HG02840 (cell line): Measurements from ENCODE around the gene LIN7C.
"Not testable (repeated sequence)": the region's sequence is repeated elsewhere in the genome, so short reads cannot be mapped to it uniquely, and the experiment has no call there.

ENCODE experiments used
- ATAC-seq: cut with Tn5 transposase; IDR thresholded peaks from one replicate; pipeline ENCODE4 v1.9.1; 2021; ENCODE audit warnings: mild to moderate bottlenecking, moderate library complexity, moderate number of reproducible peaks; ENCODE audit not compliant: unreplicated experiment, low FRiP score

The LIN7C gene, protein sequence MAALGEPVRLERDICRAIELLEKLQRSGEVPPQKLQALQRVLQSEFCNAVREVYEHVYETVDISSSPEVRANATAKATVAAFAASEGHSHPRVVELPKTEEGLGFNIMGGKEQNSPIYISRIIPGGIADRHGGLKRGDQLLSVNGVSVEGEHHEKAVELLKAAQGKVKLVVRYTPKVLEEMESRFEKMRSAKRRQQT

DNA sequence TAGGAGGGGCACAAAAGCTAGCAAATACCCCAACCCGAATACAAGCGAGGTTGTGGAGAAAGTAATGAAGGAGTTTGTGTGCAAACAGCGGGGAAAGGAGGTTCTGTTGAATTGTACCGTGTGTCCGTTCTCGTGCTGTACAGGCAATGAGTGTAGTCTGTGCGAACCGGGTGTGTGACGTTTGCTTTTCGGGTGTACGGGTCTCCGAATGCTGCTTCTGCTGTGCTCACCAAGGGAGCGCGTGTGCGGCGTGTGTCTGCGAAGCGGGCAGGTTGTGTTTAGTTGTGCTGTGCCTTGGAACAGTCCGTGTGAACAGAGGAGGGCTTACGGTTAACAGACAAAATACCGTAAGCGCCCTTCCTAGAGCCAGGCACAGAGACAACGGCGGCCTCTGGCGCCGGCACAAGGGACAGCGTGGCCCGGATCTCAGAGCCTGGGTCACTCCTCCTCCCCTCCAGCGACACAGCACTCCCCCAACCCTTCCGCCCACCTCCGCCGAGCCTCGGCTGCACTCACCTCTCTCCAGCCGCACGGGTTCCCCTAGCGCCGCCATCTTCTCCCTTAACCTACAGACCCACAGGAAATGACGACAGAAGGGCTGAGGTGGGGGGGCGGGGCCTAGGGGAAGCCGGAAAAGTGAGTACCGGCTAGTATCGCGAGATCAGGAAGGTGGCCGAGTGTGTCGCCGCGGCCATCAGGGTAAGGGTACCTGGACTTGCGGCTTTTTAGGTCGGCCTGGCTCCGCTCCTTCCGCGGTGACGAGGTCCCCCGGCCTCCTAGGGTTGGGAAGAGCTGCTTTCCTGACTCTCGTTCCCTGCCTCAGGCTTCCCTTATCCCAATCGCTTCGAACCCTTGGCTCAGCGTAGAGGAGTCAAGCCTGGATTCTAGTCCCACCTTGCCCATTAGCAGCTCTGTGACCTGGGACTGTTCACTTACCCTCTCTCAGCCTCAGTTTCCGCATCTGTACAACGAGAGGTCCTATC lies at the start of gene LIN7C:
Gene LIN7C, minus strand, starts transcription at position 570 of the 983 bp plus-strand sequence. Its CDS starts 17 bp downstream, at position 553.
- ATAC-seq = peak; percentile 96

DNA sequence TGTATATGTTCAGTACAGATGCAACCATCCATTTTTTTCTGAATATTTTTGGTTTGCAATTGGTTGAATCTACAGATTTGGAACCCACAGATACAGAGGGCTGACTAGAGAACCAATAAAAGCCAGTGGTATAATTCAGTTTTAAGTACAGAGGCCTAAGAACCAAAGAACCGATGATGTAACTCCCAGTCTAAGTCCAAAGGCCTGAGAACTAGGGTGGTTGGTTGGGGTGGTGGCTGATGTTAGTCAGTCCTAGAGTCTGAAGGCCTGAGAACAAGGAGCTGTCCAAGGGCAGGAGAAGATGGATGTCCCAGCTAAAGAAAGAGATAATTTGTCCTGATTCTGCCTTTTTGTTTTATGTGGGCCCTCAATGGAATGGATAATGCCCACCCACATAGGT lies 48.7 kb upstream of the LIN7C start:
- no peak for ATAC-seq

DNA sequence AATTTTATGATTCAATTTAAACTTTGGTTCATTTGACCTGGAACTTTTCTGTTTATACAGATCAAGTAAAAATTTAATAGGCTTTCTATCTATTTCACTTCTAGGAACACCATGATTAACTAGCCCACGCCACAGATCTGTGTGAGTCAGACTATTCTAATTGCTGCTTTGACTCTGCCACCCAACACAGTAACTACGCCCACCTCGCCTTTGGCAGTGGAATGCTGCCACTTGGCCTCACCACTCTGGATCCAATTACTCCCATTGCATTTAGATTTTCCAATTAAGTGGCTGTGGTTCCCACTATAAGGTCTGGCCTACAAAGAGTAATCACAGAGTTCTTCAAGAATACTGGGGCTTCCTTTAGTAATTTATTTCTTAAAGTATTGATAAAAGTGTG lies 46.6 kb upstream of the LIN7C start:
- ATAC-seq = no peak

DNA sequence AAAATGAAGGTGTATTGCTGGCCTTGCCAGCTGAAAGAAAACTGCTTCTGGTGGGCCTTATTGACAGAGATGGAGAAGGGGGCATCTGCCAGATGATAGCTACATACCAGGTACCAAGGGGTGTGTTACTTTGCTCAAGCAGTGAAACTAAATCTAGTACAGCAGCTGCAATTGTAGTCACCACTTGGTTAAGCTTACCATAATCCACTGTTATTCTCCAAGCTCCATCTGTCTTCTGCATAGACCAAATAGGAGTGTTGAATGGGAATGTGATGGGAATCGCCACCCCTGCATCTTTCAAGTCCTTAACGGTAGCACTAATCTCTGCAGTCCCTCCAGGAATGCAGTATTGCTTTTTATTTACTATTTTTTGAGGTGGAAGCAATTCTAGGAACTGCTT lies 45.8 kb upstream of the LIN7C start:
- ATAC-seq = no peak

DNA sequence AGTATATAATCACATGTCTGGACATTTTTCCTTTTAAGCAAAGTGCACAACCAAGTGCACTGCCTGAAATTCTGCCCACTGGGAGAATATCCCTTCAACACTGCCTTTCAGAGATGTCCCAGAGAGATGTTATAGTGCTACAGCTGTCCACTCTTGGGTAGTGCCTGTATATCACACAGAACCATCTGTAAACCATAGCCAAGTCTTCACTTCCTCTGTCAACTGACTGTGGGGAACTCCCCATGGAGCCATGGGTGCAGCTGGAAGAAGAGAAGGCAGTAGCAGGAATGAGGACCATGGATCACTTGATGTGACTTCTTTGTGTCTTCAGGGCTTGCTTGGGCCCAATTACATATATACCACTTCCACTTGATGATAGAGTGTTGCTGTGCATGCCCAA lies 44.6 kb upstream of the LIN7C start:
- no peak for ATAC-seq

DNA sequence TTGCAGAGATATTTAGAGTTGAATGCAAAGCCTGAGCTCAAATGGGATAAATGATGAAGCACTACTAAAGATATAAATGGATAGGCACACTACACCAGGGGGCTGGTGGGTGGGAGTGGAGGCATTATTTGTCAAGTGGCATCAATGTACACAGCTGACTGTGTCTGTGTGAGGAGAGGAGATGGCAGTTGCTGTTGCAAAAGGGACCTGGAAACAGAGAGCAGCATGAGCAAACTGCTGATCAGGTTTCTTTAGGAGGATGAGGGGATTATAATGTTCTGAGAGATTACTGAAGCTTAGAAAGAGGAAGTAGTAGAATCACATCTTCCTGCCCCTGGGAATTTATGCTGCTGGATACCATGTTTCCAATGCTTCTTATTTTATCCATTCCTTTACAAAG lies 39.4 kb upstream of the LIN7C start:
- no peak for ATAC-seq

DNA sequence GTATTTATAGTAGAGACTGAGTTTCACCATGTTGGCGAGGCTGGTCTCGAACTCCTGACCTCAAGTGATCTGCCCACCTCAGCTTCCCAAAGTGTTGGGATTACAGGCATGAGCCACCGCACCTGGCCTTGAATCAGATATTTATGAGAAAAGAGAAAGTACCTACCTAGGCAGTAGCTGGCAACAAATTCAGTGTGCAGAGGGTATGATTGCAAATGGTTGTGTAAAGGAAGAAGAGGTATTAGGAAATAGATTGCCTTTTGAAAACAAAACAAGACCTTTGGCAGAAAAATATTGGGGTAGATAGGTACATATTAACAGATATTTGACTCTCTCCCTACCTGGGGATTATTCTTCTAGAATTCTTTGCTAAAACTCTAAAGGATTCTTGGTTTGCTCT lies 38.5 kb upstream of the LIN7C start:
- no peak for ATAC-seq

DNA sequence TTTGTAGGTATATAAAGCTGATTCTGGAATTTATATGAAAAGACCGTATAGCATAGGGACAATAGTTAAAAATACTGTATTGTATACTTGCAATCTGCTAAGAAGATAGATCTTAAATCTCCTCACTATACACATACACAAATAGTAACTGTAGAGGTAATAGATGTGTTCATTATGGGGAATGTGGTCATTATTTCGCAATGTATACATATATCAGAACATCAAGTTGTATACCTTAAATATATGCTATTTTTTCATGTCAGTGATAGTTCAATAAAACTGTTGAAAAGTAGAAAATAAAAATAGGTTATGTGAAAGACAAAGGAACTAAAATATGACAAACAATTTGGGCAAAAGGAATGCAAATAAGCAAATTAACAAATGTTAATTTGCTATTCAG lies 35.2 kb upstream of the LIN7C start:
- ATAC-seq = no peak

DNA sequence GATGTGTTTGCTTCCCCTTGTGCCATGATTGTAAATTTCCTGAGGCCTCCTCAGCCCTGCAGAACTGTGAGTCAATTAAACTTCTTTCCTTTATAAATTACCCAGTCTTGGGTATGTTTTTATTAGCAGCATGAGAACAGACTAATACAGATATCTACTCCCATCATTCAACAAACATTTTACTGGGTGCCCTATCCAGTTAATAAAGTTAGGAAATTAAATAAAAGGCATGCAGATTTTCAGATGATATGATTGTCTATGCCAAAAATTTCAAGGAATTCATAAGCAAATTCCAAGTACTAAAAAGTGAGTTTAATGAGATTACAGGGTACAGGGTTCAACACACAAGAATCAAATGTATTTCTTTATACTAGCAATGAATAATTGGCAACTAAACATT lies 33.5 kb upstream of the LIN7C start:
- ATAC-seq = no peak

DNA sequence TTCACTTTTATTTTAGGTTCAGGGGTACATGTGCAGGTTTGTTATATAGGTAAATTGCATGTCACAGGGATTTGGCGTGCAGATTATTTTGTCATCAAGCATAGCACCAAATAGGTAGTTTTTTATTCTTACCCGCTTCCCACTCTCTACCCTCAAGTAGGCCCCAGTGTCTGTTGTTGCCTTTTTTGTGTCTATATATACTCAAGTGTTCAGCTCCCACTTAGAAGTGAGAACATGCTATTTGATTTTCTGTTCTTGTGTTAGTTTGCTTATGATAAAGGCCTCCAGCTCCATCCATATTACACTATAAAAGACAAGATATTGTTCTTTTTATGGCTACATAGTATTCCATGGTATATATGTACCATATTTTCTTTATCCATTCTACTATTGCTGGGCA lies 28.5 kb upstream of the LIN7C start:
- ATAC-seq = no peak

DNA sequence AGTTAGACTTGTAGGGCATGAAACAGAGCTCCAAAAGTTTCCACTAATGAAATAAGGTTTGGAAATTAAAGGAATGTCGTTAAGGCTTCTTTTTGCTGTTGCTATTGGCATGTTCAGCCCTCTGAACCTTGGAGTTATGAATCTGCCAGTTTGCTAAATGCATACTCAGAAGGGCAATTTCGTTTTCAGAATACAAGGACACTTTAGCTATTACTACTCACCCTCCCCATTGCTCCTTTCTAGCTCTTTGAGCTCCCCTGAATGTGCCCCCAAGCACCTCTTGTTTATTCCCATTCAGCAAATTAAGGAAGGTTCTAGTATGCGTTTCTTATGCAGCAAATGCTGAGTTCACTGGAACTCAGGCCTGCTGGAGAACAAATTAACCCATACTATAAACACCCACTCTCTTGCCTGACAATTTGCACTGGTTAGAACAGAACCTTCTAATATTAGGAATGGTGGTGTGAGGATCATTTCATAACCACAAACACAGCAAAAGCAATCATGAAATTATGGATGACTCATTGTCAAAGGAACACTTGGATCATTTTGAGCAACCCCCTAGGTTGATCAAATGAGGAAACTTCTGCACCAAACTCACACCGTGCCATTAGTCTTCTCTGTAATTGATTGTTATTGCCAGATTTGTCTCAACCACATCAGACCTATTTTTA lies 26.2 kb upstream of the LIN7C start:
- no peak for ATAC-seq

DNA sequence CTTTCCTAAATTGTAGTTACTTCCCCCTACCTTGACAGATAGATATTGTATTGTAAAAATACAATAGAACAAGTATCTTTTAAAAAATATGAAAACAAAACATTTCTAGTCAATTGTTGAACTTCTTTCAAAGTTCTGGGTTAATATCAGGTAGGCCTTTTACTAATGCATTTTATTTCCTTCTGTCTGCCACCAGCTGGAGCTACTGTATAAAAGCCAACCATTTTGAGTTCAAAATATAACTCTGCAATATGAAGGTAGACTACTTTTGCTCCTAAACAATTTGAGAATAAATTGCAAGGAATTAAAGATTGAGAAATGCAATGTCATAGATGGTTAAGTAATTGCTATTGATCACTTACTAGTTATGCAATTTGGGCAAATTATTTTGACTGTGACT lies 22.1 kb upstream of the LIN7C start:
- no peak for ATAC-seq

DNA sequence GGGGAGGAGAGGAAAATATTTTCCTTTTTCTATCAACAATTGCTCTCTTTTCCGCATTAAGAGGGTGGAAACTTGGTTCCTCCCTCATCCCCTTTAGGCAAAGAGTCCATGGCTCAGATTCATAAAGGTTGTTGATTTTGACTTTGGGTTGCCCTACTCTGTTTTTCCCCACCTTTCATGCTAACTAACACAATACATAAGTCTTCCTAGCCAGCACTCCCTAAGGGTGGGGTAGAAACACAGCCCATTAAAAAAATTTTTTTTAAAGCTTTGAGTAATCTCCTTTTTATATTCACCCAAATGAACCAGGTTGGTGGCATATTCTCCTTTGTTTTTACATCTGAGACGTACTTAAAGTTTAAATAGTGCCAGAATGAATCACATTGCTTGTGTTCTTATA lies 20.0 kb upstream of the LIN7C start:
- no peak for ATAC-seq

DNA sequence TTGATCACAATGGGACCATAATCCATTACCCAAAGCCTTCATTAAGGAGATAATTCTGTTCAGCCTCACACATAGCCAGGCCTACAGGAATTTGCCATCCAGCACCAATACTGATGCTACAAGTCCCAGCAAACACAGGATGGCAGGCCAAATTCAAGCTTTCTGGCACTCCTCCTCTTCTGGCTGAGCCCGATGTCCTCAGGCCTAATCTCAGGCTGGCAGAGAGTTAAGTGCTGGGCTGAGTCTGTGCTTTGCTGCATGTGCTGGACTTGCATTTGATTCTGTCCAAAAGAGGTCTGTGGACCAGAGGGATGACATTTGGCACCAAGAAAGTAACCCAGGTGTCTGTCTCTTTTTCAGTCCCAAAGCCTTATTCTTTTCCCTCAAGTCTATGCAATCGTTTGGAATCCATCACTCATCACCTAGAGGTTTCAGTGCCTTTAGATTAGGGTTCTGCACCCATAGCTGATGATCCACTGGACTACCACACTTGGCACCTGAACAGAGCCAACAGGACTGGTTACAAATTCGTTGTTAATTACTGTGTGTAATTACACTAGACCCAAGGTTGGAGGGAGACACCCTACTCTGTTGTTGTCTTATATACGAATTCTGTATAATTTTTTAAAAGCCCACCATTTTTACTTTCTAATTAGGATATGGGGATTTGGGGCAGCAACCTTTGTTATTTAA lies 19.4 kb upstream of the LIN7C start:
- ATAC-seq = no peak

DNA sequence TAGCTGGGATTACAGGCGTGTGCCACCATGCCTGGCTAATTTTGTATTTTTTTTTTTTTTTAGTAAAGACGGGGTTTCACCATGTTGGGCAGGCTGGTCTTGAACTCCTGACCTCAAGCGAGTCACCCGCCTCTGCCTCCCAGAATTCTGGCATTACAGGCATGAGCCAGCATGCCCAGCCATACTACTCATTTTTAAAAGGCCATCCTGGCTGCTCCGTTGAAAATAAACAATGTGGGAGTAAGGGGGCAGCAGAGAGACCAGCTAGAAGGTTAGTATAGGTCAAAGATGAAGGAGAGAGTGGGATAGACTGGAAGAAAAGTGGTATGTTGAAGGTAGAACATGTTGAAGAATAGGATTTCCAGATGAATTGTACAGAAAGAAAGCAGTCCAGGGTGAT lies 17.6 kb upstream of the LIN7C start:
- no peak for ATAC-seq

DNA sequence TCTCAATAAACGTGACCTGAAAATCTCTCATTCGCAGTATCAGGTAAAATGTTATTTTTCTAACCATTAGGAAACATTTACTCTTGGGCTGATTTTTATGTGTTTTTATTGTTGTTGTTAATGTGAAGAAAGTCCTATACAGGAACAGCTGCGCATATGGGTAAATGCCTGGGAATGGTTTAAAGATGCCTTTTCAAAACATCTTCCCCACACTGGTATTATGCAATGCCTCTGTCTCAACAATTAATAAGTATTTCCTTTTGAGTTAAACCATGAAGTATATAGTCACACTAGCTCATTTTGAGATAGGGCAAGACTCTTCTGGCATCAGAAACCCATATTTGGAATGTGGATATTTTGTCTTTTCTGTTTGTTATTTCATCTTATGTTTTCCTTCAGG lies 13.7 kb upstream of the LIN7C start:
- no peak for ATAC-seq

DNA sequence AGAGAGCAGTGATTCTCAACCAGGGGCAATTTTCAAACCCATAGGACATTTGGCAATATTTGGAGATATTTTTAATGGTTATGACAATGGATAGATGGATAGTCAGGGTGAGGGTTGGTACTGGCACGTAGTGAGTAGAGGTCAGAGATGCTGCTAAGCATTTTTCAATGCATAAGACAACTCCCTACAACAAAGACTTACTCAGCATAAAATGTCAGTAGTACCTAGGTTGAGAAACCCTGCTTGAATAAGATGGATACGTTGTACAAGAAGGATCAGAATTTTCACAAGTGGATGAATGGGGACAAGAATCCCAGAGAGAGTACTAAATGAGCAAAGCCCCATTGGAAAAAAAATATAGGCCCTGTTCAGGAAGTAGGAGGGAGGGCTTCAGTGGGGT lies 11.9 kb upstream of the LIN7C start:
- ATAC-seq = no peak

DNA sequence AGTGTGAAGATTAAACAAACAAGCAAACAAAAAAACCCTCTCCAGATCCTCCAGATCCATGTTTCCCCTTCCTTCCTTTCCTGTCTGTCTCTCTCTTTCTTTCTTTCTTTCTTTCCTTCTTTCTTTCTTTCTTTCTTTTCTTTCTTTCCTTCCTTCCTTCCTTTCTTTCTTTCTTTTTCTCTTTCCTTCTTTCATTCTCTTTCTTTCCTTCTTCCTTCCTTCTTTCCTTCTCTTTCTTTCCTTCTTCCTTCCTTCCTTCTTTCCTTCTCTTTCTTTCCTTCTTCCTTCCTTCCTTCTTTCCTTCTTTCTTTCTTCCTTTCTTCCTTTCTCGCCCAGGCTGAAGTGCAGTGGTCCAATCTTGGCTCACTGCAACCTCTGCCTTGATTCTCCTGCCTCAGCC lies 10.9 kb upstream of the LIN7C start:
- ATAC-seq = not testable (repeated sequence)

DNA sequence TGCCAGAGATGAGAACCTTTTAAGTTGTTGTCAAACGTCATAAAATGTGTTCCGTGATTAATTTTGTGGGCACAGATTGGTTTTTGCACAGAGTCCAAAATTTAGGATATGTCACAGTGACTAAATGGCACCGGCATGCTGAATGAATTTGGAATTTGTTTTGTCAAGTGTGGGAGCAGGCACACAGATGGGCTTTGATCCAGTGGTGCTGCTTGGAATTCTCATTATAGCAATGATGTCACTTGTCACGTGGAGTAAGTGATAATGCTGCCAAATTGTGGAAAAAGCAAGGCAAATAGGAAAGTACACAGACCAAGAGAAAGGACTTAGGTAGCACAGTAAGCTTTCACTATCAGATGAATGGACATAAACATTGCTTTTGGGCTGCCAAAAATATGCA lies 8.0 kb upstream of the LIN7C start:
- ATAC-seq = no peak

DNA sequence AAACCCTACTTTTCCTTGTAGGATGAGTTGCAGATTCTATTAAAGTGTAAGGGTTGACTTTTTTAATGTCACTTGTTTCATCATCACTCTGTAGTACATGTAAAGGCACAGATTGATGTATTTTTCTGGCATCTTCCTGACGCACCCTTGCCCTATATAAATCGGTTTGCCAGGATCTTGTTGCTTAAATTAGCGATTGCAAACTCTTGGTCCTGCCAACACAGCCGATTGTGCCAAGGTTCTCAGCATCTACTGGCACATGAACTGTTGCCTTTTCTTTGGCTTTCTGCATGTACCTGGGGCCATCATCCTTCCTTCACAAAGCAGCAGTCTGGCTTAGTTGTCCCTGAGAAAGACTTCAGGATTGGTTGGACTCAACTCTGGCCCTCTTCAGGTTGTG lies 7.5 kb upstream of the LIN7C start:
- no peak for ATAC-seq

DNA sequence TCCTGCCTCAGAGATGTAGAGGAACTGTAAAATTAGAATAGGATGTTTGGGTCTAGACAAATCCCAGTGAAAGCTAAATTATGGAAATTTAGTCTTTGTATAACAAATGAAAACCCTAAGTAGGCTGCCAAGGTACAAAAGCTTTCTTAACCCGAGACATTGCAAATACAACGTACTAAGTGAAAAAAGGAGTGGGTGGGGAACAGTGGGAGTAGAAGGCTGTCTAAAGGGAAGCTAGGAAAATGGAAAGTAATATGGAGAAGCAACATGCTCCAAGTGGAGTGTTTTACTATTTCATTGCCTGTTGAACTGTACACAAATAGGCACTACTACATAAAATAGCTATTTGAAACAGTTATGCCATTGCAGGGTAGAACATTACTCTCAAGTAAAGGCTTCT lies 6.8 kb upstream of the LIN7C start:
- no peak for ATAC-seq
